Brain microvascular endothelial cell (primary cell): ENCODE data around the gene NIP7.

Source experiments
- DNase-seq: peaks from one replicate; pipeline ENCODE4 v3.0.0-alpha.2; 2020
- H3K27ac ChIP-seq: fragments of 250-450 bp; sonication (Bioruptor Pico); 2 replicates; pipeline ENCODE4 v1.5.1; 2020; ENCODE audit warnings: mild to moderate bottlenecking, moderate library complexity
- H3K27me3 ChIP-seq: fragments of 250-450 bp; sonication (Bioruptor Pico); replicated peaks from 2 replicates; pipeline ENCODE4 v1.5.1; 2020; ENCODE audit warnings: mild to moderate bottlenecking
- H3K36me3 ChIP-seq: fragments of 250-450 bp; sonication (Bioruptor Pico); replicated peaks from 2 replicates; pipeline ENCODE4 v1.5.1; 2020; ENCODE audit warnings: mild to moderate bottlenecking
- H3K4me3 ChIP-seq: 2 replicates; pipeline ENCODE4 v1.5.1; 2011; ENCODE audit warnings: low read depth, mild to moderate bottlenecking, control low read depth, low read length, moderate library complexity
- CTCF ChIP-seq: IDR thresholded peaks from 2 replicates; pipeline ENCODE4 v1.5.1; 2011; ENCODE audit warnings: low read depth, mild to moderate bottlenecking, moderate library complexity, low read length, control low read depth, inconsistent platforms; ENCODE audit errors: missing control alignments
- in situ Hi-C: cut with HindIII; loops from 2 replicates; pipeline ENCODE4 v1.10.0; 2017; ENCODE audit warnings: low sequenced_read_pairs, low pct_ligation_motif_present

The NIP7 gene

GRCh38 chr16:69378760-69379159 lies 39.2 kb downstream of the NIP7 start:
- H3K4me3 ChIP-seq: no peak overlapping the region
- peak overlapping the region; percentile 26 for H3K27ac ChIP-seq
- peaks cover 23% of the 10 kb centered on the region for H3K36me3 ChIP-seq
- in situ Hi-C loops: no loop called here
- no peak for TF ChIP-seq CTCF
- no peaks in the 10 kb centered on the region for H3K27me3 ChIP-seq
- no peak for DNase-seq

GRCh38 chr16:69381231-69381630 lies 41.7 kb downstream of the NIP7 start:
- DNase-seq: no peak
- Histone ChIP-seq H3K27me3 (no peaks in the 10 kb centered on the region), H3K27ac (peak overlapping the region; percentile 27), H3K36me3 (peaks cover 29% of the 10 kb centered on the region), H3K4me3 (no peak overlapping the region)
- TF ChIP-seq CTCF: no peak
- in situ Hi-C loops: no loop called here

GRCh38 chr16:69382421-69382820 lies 42.8 kb downstream of the NIP7 start:
- Histone ChIP-seq H3K27ac (no peak overlapping the region), H3K36me3 (peaks cover 28% of the 10 kb centered on the region), H3K4me3 (no peak overlapping the region), H3K27me3 (no peaks in the 10 kb centered on the region)
- no peak for TF ChIP-seq CTCF
- in situ Hi-C loops: no loop called here
- no peak for DNase-seq

GRCh38 chr16:69384974-69385373 lies 45.4 kb downstream of the NIP7 start:
- Histone ChIP-seq H3K27ac (peak overlapping the region; percentile 63), H3K36me3 (peaks cover 26% of the 10 kb centered on the region), H3K27me3 (no peaks in the 10 kb centered on the region), H3K4me3 (peak overlapping the region; percentile 85)
- TF ChIP-seq CTCF: no peak
- no peak for DNase-seq
- in situ Hi-C loops: no loop called here

GRCh38 chr16:69386596-69386995 lies 47.0 kb downstream of the NIP7 start:
- peak; percentile 43 for DNase-seq
- H3K36me3 ChIP-seq: peaks cover 21% of the 10 kb centered on the region
- no peak overlapping the region for H3K27ac ChIP-seq
- H3K4me3 ChIP-seq: no peak overlapping the region
- no peak for TF ChIP-seq CTCF
- H3K27me3 ChIP-seq: no peaks in the 10 kb centered on the region
- in situ Hi-C loops: no loop called here
